Measurements from ENCODE around the gene MRPL39. TPM values are rescaled to one million over a fixed set of nuclear protein-coding genes. Genes with fewer than 3 reads are reported as not detected.

Gene MRPL39
- total and polyA plus RNA-seq, 2 donors (not counting 3 experiments of a cell fraction or from before 2014, with no cell fraction given) = 10.4 to 25.2 TPM

DNA sequence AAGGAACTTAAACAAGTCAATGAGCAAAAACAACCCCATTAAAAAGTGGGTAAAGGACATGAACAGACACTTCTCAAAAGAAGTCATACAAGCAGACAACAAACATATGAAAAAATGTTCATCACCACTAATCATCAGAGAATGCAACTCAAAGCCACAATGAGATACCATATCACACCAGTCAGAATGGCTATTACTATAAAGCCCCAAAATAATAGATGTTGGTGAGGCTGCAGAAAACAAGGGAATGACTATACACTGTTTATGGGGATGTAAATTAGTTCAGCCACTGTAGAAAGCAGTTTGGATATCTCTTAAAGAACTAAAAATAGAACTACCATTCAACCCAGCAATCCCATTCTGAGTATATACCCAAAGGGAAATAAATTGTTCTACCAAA, 51.2 kb downstream of the MRPL39 start:
- no peak overlapping the region for H3K4me3 ChIP-seq (replicated peaks in 1 of 3; ENCODE audit: insufficient read depth in 1 of 3, low read depth in 1 of 3, low read length in 3 of 3)
- H3K27ac ChIP-seq (ENCODE audit: insufficient read depth, low read depth, low read length) = no peak overlapping the region
- no peaks in the 10 kb centered on the region for H3K9me1 ChIP-seq (replicated peaks; ENCODE audit: control insufficient read depth, extremely low read depth, insufficient read depth, low read length)
- H3K4me1 ChIP-seq (ENCODE audit: control insufficient read depth, extremely low read depth, insufficient read depth, low read length) = peaks cover 6% of the 10 kb centered on the region
- no peak overlapping the region for H2AFZ ChIP-seq (ENCODE audit: low read depth, low read length)
- POLR2A ChIA-PET = no interaction called here
- CTCF ChIA-PET = no interaction called here
- intact Hi-C loops (cut with micrococcal nuclease) = no loop called here
- BruUV-seq (replicated peaks) = no TSS peak
- no peak overlapping the region for H3K4me2 ChIP-seq (ENCODE audit: insufficient read depth, low read length)
- H3K9ac ChIP-seq (replicated peaks; ENCODE audit: extremely low read depth, insufficient read depth, low read length) = no peak overlapping the region
- no peaks in the 10 kb centered on the region for H3K79me2 ChIP-seq (ENCODE audit: control insufficient read depth, insufficient read depth, low read length)
- FAIRE-seq (no peak), DNase-seq (ENCODE audit: low read depth, low spot score) (no peak)
- H3K27me3 ChIP-seq (ENCODE audit: control insufficient read depth in 2 of 2, insufficient read depth in 2 of 2, low read length in 2 of 2) = peaks cover 0 to 2% of the 10 kb centered on the region in 2 experiments
- H3K36me3 ChIP-seq (ENCODE audit: control insufficient read depth in 2 of 2, extremely low read depth in 1 of 2, insufficient read depth in 2 of 2, low read length in 2 of 2) = no peaks in the 10 kb centered on the region
- no peaks in the 10 kb centered on the region for H4K20me1 ChIP-seq (replicated peaks; ENCODE audit: control insufficient read depth, extremely low read depth, insufficient read depth, low read length)
- dilution Hi-C loops (cut with MboI; ENCODE audit: extremely low pct_ligation_motif_present, low sequenced_read_pairs) = no loop called here
- no peak for TF ChIP-seq EZH2 (IDR thresholded peaks at IDR 0.05; ENCODE audit: borderline replicate concordance, low read depth, low read length, severe bottlenecking)
- TF ChIP-seq POLR2AphosphoS5 (IDR thresholded peaks at IDR 0.05; ENCODE audit: insufficient read depth, low read depth, low read length) = no peak
- no peak for TF ChIP-seq MYC (IDR thresholded peaks at IDR 0.05; ENCODE audit: low read depth, low read length)
- TF ChIP-seq, protein P1, sequence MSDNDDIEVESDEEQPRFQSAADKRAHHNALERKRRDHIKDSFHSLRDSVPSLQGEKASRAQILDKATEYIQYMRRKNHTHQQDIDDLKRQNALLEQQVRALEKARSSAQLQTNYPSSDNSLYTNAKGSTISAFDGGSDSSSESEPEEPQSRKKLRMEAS (IDR thresholded peaks at IDR 0.05; ENCODE audit: insufficient read depth, insufficient read length) = no peak
- no peaks in the 10 kb centered on the region for H3K9me3 ChIP-seq (replicated peaks; ENCODE audit: control insufficient read depth, insufficient read depth, low read length)

DNA sequence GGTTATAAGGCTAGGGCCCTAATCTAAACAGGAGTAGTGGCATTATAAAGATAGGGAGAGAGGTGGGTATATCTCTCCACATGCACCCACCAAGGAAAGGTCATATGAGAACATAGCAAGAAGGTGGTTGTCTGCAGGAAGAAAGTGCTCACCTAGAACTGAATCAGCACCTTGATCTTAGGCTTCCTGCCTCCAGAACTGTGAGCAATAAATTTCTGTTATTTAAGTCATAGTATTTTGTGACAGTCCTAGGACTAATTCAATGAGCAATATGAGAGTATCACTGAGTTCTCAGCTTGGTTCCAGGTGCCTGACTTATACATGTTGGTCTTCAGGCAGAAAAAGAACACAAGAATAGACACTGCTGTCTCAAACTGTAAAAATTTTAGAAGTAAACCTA, 51.8 kb downstream of the MRPL39 start:
- ChIA-PET CTCF (no interaction called here), POLR2A (no interaction called here)
- Histone ChIP-seq H3K9me3 (replicated peaks; ENCODE audit: control insufficient read depth, insufficient read depth, low read length) (no peaks in the 10 kb centered on the region), H2AFZ (ENCODE audit: low read depth, low read length) (no peak overlapping the region), H3K4me1 (ENCODE audit: control insufficient read depth, extremely low read depth, insufficient read depth, low read length) (peaks cover 6% of the 10 kb centered on the region), H4K20me1 (replicated peaks; ENCODE audit: control insufficient read depth, extremely low read depth, insufficient read depth, low read length) (no peaks in the 10 kb centered on the region), H3K27ac (ENCODE audit: insufficient read depth, low read depth, low read length) (no peak overlapping the region), H3K4me2 (ENCODE audit: insufficient read depth, low read length) (no peak overlapping the region), H3K79me2 (ENCODE audit: control insufficient read depth, insufficient read depth, low read length) (no peaks in the 10 kb centered on the region), H3K36me3 (ENCODE audit: control insufficient read depth in 2 of 2, extremely low read depth in 1 of 2, insufficient read depth in 2 of 2, low read length in 2 of 2) (no peaks in the 10 kb centered on the region), H3K9me1 (replicated peaks; ENCODE audit: control insufficient read depth, extremely low read depth, insufficient read depth, low read length) (no peaks in the 10 kb centered on the region), H3K9ac (replicated peaks; ENCODE audit: extremely low read depth, insufficient read depth, low read length) (no peak overlapping the region), H3K4me3 (replicated peaks in 1 of 3; ENCODE audit: insufficient read depth in 1 of 3, low read depth in 1 of 3, low read length in 3 of 3) (no peak overlapping the region), H3K27me3 (ENCODE audit: control insufficient read depth in 2 of 2, insufficient read depth in 2 of 2, low read length in 2 of 2) (peaks cover 0 to 2% of the 10 kb centered on the region in 2 experiments)
- intact Hi-C loops (cut with micrococcal nuclease) = no loop called here
- no peak for FAIRE-seq
- no TSS peak for BruUV-seq (replicated peaks)
- dilution Hi-C loops (cut with MboI; ENCODE audit: extremely low pct_ligation_motif_present, low sequenced_read_pairs) = no loop called here
- TF ChIP-seq, protein P1 (IDR thresholded peaks at IDR 0.05; ENCODE audit: insufficient read depth, insufficient read length) = no peak
- TF ChIP-seq POLR2A (IDR thresholded peaks at IDR 0.05; ENCODE audit: low read depth, low read length) (no peak), GATA2 (IDR thresholded peaks at IDR 0.05; ENCODE audit: insufficient read depth, insufficient read length, low read depth, low read length) (no peak), POLR2AphosphoS5 (IDR thresholded peaks at IDR 0.05; ENCODE audit: insufficient read depth, low read depth, low read length) (no peak), FOS (IDR thresholded peaks at IDR 0.05; ENCODE audit: borderline replicate concordance, insufficient read depth, low read length) (no peak), JUN (IDR thresholded peaks at IDR 0.05; ENCODE audit: borderline replicate concordance, insufficient read depth, insufficient read length, low read depth) (no peak), EZH2 (IDR thresholded peaks at IDR 0.05; ENCODE audit: borderline replicate concordance, low read depth, low read length, severe bottlenecking) (no peak), MYC (IDR thresholded peaks at IDR 0.05; ENCODE audit: low read depth, low read length) (no peak)
- TF ChIP-seq, protein P2, sequence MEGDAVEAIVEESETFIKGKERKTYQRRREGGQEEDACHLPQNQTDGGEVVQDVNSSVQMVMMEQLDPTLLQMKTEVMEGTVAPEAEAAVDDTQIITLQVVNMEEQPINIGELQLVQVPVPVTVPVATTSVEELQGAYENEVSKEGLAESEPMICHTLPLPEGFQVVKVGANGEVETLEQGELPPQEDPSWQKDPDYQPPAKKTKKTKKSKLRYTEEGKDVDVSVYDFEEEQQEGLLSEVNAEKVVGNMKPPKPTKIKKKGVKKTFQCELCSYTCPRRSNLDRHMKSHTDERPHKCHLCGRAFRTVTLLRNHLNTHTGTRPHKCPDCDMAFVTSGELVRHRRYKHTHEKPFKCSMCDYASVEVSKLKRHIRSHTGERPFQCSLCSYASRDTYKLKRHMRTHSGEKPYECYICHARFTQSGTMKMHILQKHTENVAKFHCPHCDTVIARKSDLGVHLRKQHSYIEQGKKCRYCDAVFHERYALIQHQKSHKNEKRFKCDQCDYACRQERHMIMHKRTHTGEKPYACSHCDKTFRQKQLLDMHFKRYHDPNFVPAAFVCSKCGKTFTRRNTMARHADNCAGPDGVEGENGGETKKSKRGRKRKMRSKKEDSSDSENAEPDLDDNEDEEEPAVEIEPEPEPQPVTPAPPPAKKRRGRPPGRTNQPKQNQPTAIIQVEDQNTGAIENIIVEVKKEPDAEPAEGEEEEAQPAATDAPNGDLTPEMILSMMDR (IDR thresholded peaks at IDR 0.05; ENCODE audit: extremely low read depth in 1 of 2, insufficient read depth in 1 of 2, low read depth in 1 of 2, low read length in 2 of 2) = no peak
- no peak for DNase-seq (ENCODE audit: low read depth, low spot score)

Data from endothelial cell of umbilical vein (primary cell).